Activated naive CD4-positive, alpha-beta T cell treated with Interleukin-2 at 50 U/mL for 16 hours (primary cell): ENCODE data around the gene KRTAP5-3.
A peak's percentile ranks its signal among the peaks of the same experiment; 100 is the strongest.

Source experiments
- DNase-seq: peaks from one replicate; pipeline ENCODE4 v3.0.0-alpha.2; 2020

Gene KRTAP5-3

GRCh38 chr11:1642288-1643145 lies 34.3 kb upstream of the KRTAP5-3 start:
- no peak for DNase-seq

- DNase-seq = no peak
Measured at GRCh38 chr11:1641096-1641495, 32.8 kb upstream of the KRTAP5-3 start.

- DNase-seq = peak; percentile 27
Measured at GRCh38 chr11:1640076-1640946, 32.0 kb upstream of the KRTAP5-3 start.

- no peak for DNase-seq
Measured at GRCh38 chr11:1639666-1640065, 31.4 kb upstream of the KRTAP5-3 start.

GRCh38 chr11:1639102-1639620 lies 30.9 kb upstream of the KRTAP5-3 start:
- DNase-seq = no peak

GRCh38 chr11:1638344-1638743 lies 30.1 kb upstream of the KRTAP5-3 start:
- no peak for DNase-seq

- no peak for DNase-seq
Measured at GRCh38 chr11:1637628-1638027, 29.4 kb upstream of the KRTAP5-3 start.

- DNase-seq = no peak
Measured at GRCh38 chr11:1636291-1636950, 28.2 kb upstream of the KRTAP5-3 start.

- no peak for DNase-seq
Measured at GRCh38 chr11:1633864-1634263, 25.6 kb upstream of the KRTAP5-3 start.

GRCh38 chr11:1632053-1632714 lies 23.9 kb upstream of the KRTAP5-3 start:
- no peak for DNase-seq

GRCh38 chr11:1631066-1631568 lies 22.9 kb upstream of the KRTAP5-3 start:
- DNase-seq = no peak

- DNase-seq = no peak
Measured at GRCh38 chr11:1630271-1630670, 22.0 kb upstream of the KRTAP5-3 start.

GRCh38 chr11:1629326-1630185 lies 21.3 kb upstream of the KRTAP5-3 start, which contains the start of gene KRTAP5-5:
TSS of gene KRTAP5-5 (plus strand) at chr11:1629775. CDS start at chr11:1629841, 66 bp downstream.
- DNase-seq = no peak

- DNase-seq = peak; percentile 69
Measured at GRCh38 chr11:1628506-1629325, 20.5 kb upstream of the KRTAP5-3 start.

GRCh38 chr11:1625541-1625940 lies 17.3 kb upstream of the KRTAP5-3 start:
- no peak for DNase-seq

- DNase-seq = no peak
Measured at GRCh38 chr11:1624621-1625020, 16.4 kb upstream of the KRTAP5-3 start.

GRCh38 chr11:1623716-1624115 lies 15.5 kb upstream of the KRTAP5-3 start:
- no peak for DNase-seq

- DNase-seq = no peak
Measured at GRCh38 chr11:1622086-1622485, 13.8 kb upstream of the KRTAP5-3 start, which contains the start of gene KRTAP5-4. TSS of gene KRTAP5-4 (minus strand) at chr11:1622138. CDS start at chr11:1622093, 45 bp downstream.

- DNase-seq = peak; percentile 42
Measured at GRCh38 chr11:1619449-1619848, 11.2 kb upstream of the KRTAP5-3 start.

GRCh38 chr11:1618231-1618630 lies 10.0 kb upstream of the KRTAP5-3 start:
- DNase-seq = no peak
